ENCODE measurements around the gene ETHE1.

- TF ChIP-seq CTCF (IDR thresholded peaks at IDR 0.05), result no peak
- no peak for TF ChIP-seq POLR2A (IDR thresholded peaks at IDR 0.05)
Observed at GRCh38 chr19:43496960-43497359, 30.0 kb downstream of the ETHE1 start.
